Lung (tissue), 12 donors: ENCODE data around the gene ZGPAT. TPM values are rescaled to one million over a fixed set of nuclear protein-coding genes. Genes with fewer than 3 reads are reported as not detected.

ENCODE experiments used
- ATAC-seq: fragments of 200-7000 bp; cut with Tn5 transposase; one replicate; pipeline ENCODE4 v1.9.1; 2020; ENCODE audit warnings: moderate number of reproducible peaks; ENCODE audit not compliant: insufficient read depth, low FRiP score
- DNase-seq, 3 donors: peaks; one replicate each; pipeline ENCODE4 v3.0.0-alpha.2; 2013 to 2017
- H3K27ac ChIP-seq, 2 donors: one replicate each; pipeline ENCODE4 v1.5.1; 2013; ENCODE audit warnings: mild to moderate bottlenecking in 2 of 2, moderate library complexity in 2 of 2, control low read depth in 1 of 2, inconsistent platforms in 1 of 2, low read depth in 1 of 2, low read length in 1 of 2
- H3K27me3 ChIP-seq, 3 donors: one replicate each; pipeline ENCODE4 v1.5.1; 2013; ENCODE audit warnings: low read length in 2 of 3; ENCODE audit not compliant: control insufficient read depth in 3 of 3, insufficient read depth in 3 of 3
- H3K36me3 ChIP-seq, 4 donors: one replicate each; pipeline ENCODE4 v1.5.1; 2013; ENCODE audit warnings: low read length in 4 of 4, mild to moderate bottlenecking in 1 of 4, moderate library complexity in 1 of 4; ENCODE audit not compliant: control insufficient read depth in 4 of 4, insufficient read depth in 4 of 4
- H3K4me1 ChIP-seq, 5 donors: one replicate each; pipeline ENCODE4 v1.5.1; 2013; ENCODE audit warnings: low read length in 5 of 5, mild to moderate bottlenecking in 2 of 5, moderate library complexity in 1 of 5; ENCODE audit not compliant: control insufficient read depth in 5 of 5, insufficient read depth in 5 of 5
- H3K4me3 ChIP-seq: one replicate; pipeline ENCODE4 v1.5.1; 2013; ENCODE audit warnings: mild to moderate bottlenecking, control low read depth, moderate library complexity
- H3K9ac ChIP-seq, 2 donors: one replicate each; pipeline ENCODE4 v1.5.1; 2013; ENCODE audit warnings: low read length in 2 of 2, control low read depth in 1 of 2; ENCODE audit not compliant: insufficient read depth in 1 of 2
- H3K9me3 ChIP-seq, 4 donors: one replicate each; pipeline ENCODE4 v1.5.1; 2013; ENCODE audit warnings: low read length in 3 of 4, mild to moderate bottlenecking in 1 of 4, moderate library complexity in 1 of 4; ENCODE audit not compliant: control insufficient read depth in 4 of 4, insufficient read depth in 3 of 4
- WGBS, 2 donors: extraction: QIAGEN DNeasy Blood & Tissue Kit; methylation state at CpG; one replicate each; pipeline ENCODE4 v1.1.7; 2013; 5-methylcytosine and 5-hydroxymethylcytosine counted together
- polyA plus RNA-seq, 2 donors: library from polyadenylated mRNA; stranded (reverse); fragments of 200-250 nt; gene quantifications; one replicate each; pipeline ENCODE4 v1.2.1, GENCODE V29; 2013
- total RNA-seq, 2 donors: library from RNA; depleted of rRNA in 1 of 2; stranded (reverse); fragments of >200 nt in 1 of 2; gene quantifications; one replicate each; pipeline ENCODE4 v1.2.1, GENCODE V29; 2014 to 2021
- TF ChIP-seq, protein P1 (sequence below): IDR thresholded peaks from 2 replicates; pipeline ENCODE4 v1.5.1; 2012; ENCODE audit warnings: mild to moderate bottlenecking; ENCODE audit errors: control extremely low read depth, extremely low read depth
- donor health status: control.
- donor health status: control.
- donor health status: Bipolar disorder and iron deficiency.
- donor health status: healthy.
- donor health status: DM: yes; HTN: yes; CAD: no.

The ZGPAT gene
- total and polyA plus RNA-seq, 4 donors = 18.3 to 45.0 (median 33.7) TPM

DNA sequence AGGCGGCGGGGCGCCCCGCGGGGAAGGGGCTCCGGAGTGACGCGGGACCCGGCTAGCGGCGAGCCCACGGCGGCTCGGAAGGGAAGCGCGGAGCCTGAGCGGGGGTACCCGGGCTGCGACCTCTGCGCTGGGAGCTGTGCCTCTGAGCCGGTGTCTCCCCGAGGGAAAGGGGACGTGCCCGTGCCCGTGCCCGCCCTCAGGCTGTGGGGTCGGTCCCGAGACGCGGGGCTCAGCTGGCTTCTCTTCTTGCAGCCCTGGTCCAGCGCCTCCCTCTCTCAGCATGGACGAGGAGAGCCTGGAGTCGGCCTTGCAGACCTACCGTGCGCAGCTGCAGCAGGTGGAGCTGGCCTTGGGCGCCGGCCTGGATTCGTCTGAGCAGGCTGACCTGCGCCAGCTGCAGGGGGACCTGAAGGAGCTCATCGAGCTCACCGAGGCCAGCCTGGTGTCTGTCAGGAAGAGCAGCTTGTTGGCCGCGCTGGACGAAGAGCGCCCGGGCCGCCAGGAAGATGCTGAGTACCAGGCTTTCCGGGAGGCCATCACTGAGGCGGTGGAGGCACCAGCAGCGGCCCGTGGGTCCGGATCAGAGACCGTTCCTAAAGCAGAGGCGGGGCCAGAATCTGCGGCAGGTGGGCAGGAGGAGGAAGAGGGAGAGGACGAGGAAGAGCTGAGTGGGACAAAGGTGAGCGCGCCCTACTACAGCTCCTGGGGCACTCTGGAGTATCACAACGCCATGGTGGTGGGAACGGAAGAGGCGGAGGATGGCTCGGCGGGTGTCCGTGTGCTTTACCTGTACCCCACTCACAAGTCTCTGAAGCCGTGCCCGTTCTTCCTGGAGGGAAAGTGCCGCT lies 686 bp downstream of the ZGPAT start:
- Histone ChIP-seq H3K36me3 (peaks cover 6 to 34% (median 22%) of the 10 kb centered on the region in 4 donors), H3K27me3 (no peaks in the 10 kb centered on the region), H3K27ac (peak overlapping the region; percentile 4 to 87), H3K4me3 (peak overlapping the region; percentile 73), H3K9me3 (no peaks in the 10 kb centered on the region), H3K9ac (no peak overlapping the region), H3K4me1 (peaks cover 0 to 16% (median 8%) of the 10 kb centered on the region in 5 donors)
- TF ChIP-seq, protein P1, sequence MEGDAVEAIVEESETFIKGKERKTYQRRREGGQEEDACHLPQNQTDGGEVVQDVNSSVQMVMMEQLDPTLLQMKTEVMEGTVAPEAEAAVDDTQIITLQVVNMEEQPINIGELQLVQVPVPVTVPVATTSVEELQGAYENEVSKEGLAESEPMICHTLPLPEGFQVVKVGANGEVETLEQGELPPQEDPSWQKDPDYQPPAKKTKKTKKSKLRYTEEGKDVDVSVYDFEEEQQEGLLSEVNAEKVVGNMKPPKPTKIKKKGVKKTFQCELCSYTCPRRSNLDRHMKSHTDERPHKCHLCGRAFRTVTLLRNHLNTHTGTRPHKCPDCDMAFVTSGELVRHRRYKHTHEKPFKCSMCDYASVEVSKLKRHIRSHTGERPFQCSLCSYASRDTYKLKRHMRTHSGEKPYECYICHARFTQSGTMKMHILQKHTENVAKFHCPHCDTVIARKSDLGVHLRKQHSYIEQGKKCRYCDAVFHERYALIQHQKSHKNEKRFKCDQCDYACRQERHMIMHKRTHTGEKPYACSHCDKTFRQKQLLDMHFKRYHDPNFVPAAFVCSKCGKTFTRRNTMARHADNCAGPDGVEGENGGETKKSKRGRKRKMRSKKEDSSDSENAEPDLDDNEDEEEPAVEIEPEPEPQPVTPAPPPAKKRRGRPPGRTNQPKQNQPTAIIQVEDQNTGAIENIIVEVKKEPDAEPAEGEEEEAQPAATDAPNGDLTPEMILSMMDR = no peak
- no peak for ATAC-seq
- WGBS, 2 donors = 22 to 46% methylated on average over 43 to 67 of the region's 67 CpGs
- DNase-seq = no peak

DNA sequence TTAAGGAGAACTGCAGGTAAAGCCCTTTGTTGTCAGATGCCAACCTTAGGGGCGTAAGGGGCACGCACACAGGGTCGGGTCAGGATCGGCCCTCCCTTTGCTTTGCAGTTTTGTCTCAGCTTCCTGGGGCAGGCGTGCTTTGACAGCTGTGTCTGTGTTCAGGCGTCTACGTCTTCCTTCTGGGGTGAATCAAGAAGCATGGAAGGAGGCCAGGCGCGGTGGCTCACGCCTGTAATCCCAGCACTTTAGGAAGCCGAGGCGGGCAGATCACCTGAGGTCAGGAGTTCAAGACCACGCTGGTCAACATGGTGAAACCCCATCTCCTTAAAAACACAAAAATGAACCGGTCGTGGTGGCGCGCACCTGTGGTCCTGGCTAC lies 1.3 kb downstream of the ZGPAT start:
- DNase-seq = no peak
- H3K27me3 ChIP-seq = no peaks in the 10 kb centered on the region
- H3K27ac ChIP-seq = peak overlapping the region in 1 of 2 donors; percentile 4
- no peak overlapping the region for H3K4me3 ChIP-seq
- ATAC-seq = no peak
- TF ChIP-seq, protein P1 = no peak
- WGBS, 2 donors = 92 to 95% methylated on average over 17 of the region's 17 CpGs
- H3K4me1 ChIP-seq = peaks cover 0 to 16% (median 8%) of the 10 kb centered on the region in 5 donors
- H3K36me3 ChIP-seq = peaks cover 6 to 31% (median 23%) of the 10 kb centered on the region in 4 donors
- H3K9ac ChIP-seq = no peak overlapping the region
- no peaks in the 10 kb centered on the region for H3K9me3 ChIP-seq

DNA sequence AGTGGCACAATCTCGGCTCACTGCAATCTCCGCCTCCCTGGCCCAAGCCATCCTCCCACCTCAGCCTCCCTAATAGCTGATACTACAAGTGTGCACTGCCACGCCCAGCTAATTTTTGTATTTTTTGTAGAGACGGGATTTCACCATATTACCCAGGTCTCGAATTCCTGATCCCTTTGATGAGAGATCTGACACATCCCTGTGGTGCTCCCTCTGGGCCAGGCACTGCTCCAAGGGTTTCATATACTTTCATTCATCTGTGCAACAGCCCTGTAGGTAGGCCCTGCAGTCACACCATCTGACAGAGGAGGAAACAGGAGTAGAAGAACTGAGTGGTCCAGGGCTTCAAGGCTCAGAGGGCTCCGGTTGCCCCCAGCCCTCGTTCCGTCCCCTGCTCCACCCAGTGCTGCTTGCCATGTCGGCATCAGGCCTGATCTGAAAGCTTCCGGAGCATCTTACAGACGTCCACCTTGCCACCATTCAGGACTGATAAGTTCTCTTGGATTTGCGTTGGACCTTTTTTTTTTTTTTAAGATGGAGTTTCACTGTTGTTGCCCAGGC lies 3.3 kb downstream of the ZGPAT start:
- ATAC-seq = no peak
- H3K27ac ChIP-seq = no peak overlapping the region
- no peak for DNase-seq
- no peaks in the 10 kb centered on the region for H3K27me3 ChIP-seq
- no peak overlapping the region for H3K4me3 ChIP-seq
- peaks cover 0 to 3% (median 0%) of the 10 kb centered on the region in 4 donors for H3K9me3 ChIP-seq
- WGBS, 2 donors = 83 to 94% methylated on average over 12 of the region's 12 CpGs
- TF ChIP-seq, protein P1 = no peak
- H3K9ac ChIP-seq = no peak overlapping the region
- peaks cover 9 to 27% (median 19%) of the 10 kb centered on the region in 4 donors for H3K36me3 ChIP-seq
- peaks cover 0 to 16% (median 8%) of the 10 kb centered on the region in 5 donors for H3K4me1 ChIP-seq
